Stimulated activated CD4-positive, alpha-beta T cell treated with anti-CD3 and anti-CD28 coated beads, Interleukin-15, amount 100 ng/mL, for 48 hours (primary cell): ENCODE measurements around the gene OR10K1.
"Not testable (repeated sequence)": the region's sequence is repeated elsewhere in the genome, so short reads cannot be mapped to it uniquely, and the experiment has no call there.

Experiments used
- DNase-seq, 2 donors: peaks; one replicate each; pipeline ENCODE4 v3.0.0-alpha.2; 2020; ENCODE audit warnings: low read depth in 2 of 2

Gene OR10K1

GRCh38 chr1:158461534-158461933 lies at the start of gene OR10K1:
TSS of gene OR10K1 (plus strand) at chr1:158461834. CDS start at chr1:158465562, 3,728 bp downstream.
- no peak for DNase-seq

- DNase-seq: no peak
Measured at GRCh38 chr1:158414651-158415345, 46.8 kb upstream of the OR10K1 start.

DNA sequence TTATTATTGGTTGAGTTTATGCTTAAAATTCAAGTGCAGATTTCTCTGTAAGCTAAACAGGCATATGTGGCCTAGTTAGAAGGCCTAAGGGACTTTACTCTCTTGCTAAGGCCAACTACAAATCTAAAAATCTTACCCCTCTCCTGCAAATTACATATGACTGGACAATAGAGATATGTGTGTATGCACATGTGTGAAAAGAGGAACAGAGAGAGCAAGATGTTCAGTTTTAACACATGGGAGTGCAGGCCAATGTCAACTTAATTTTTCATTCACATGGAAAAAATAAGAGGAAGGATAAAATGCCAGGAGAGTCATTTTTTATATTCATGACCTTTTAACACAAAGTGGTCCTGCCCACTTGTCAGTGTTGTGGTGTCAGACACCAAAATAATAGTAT lies 44.0 kb upstream of the OR10K1 start:
- no peak for DNase-seq

- no peak for DNase-seq
Measured at GRCh38 chr1:158422212-158422611, 39.4 kb upstream of the OR10K1 start.

DNA sequence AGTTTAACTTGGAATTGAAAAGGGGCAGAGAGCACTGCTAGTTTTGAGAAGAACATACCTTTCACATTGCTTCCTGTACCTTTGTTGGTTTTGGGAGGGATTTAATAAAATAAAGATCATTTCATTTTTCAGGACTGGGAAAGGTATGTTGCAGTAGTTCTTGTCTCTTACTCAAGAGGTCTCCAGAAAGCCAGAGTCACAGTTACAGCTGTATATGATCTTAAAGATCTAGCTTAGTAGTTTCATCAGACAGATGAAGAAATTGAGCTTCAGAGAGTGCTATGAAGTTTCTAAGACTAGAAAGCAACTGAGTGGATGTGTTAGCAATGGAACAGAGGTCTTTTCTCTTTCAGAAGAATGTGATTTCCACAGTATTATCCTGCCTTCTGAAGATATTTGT lies 36.6 kb upstream of the OR10K1 start:
- no peak for DNase-seq

- DNase-seq: no peak
Measured at GRCh38 chr1:158426137-158426536, 35.5 kb upstream of the OR10K1 start, which contains the start of gene OR10K2. TSS of gene OR10K2 (minus strand) at chr1:158426237. CDS start at chr1:158420866, 5,371 bp downstream.

GRCh38 chr1:158430163-158430562 lies 31.5 kb upstream of the OR10K1 start:
- not testable (repeated sequence) for DNase-seq

- no peak for DNase-seq
Measured at GRCh38 chr1:158434741-158435140, 26.9 kb upstream of the OR10K1 start.

DNA sequence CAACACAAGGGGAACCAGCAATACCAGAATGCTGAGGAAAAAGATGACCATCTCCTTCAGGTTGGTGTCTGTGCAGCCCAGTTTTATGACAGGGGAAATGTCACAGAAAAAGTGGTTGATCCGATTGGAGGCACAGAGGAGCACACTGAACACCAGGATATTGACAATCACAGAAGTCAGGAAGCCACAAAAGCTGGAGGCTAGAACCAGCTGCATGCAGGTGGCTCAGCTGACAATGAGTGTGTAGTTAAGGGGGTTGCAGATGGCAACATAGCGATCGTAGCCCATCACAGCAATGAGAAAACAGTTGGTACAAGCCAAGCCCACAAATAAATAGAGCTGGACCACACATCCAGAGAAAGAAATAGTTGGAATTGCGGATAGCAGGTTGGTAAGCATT lies 16.3 kb upstream of the OR10K1 start:
- DNase-seq: no peak

GRCh38 chr1:158454537-158454936 lies 7.1 kb upstream of the OR10K1 start:
- DNase-seq: no peak

GRCh38 chr1:158457246-158457645 lies 4.4 kb upstream of the OR10K1 start:
- no peak for DNase-seq

GRCh38 chr1:158458263-158458662 lies 3.4 kb upstream of the OR10K1 start:
- no peak for DNase-seq

- DNase-seq: no peak
Measured at GRCh38 chr1:158471920-158472319, 10.3 kb downstream of the OR10K1 start, which contains the start of gene OR10R2. TSS of gene OR10R2 (plus strand) at chr1:158472220. CDS start at chr1:158472326, 106 bp downstream.

GRCh38 chr1:158485455-158485854 lies 23.8 kb downstream of the OR10K1 start:
- DNase-seq: no peak

DNA sequence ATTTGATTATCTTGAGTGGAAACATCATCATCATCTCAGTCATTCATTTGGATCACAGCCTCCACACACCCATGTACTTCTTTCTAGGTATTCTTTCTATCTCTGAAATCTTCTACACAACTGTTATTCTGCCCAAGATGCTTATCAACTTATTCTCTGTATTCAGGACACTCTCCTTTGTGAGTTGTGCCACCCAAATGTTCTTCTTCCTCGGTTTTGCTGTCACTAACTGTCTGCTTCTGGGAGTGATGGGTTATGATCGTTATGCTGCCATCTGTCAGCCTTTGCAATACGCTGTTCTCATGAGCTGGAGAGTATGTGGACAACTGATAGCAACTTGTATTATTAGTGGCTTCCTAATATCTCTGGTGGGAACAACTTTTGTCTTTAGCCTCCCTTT lies 29.7 kb downstream of the OR10K1 start:
- no peak for DNase-seq

DNA sequence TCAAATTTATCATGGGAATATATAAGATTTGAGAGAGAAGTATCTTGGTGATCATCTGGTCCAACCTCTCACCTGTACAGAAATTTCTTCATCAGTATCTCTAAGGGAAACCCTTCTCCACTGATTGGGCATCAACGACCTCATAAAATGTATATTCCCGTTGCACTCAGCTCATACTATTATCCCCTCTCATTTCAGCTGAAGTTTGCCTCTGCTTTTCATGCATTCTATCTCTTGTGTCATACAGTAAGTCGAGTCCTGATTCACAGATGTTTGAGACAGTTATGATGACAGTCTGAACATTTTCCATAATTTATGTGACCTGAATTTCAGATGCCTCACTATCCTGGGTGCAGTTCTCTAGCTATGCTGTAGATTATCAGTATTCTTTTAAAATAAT lies 31.4 kb downstream of the OR10K1 start:
- no peak for DNase-seq

- no peak for DNase-seq
Measured at GRCh38 chr1:158494796-158495195, 33.2 kb downstream of the OR10K1 start.

DNA sequence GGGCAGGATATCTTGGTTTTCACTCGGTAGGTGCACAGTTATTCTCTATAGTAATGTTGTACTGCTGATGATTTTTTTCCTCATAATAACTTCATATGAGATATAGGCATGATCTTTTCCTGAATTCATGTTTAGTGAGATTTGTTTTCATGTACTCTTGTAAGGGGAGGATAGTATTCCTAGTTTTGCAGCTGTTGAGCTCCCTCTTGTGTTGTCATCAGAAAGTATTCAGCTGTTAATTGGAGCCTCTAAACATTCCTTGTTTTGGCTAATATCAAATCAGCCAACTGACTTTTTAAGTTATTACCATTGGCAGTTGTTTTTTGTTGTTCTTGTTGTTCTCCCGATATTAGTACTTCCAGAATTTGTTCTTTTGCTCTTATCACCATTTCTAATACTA lies 34.7 kb downstream of the OR10K1 start:
- DNase-seq: no peak

DNA sequence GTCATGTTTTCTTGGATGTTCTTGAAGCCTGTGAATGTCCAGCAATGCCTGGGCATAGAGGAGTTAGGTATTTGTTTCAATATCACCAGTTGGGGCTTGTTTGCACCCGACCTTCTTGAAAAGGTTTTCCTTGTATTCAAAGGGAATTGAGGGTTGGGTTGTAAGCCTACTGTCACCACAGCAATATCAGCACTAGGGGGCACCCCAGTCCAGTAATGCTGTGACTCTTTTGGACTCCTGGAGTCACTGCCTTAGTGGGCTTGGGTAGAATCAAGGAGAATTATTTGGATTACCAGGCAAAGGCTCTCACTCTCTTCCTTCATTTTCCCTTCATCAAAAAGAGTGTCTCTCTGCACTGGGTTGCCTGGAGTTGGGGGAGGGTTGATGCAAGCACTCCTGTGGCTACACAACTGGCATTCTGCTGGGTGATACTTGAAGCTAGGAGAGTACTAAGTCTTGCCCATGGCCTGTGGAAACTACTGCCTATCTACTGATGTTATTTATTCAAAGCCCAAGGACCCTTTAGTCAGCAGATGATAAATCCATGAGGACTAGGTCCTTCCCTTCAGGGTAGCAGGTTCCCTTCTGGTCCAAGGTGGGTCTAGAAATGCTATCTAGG lies 44.8 kb downstream of the OR10K1 start:
- DNase-seq: peak; percentile 2 to 32

- DNase-seq: no peak
Measured at GRCh38 chr1:158507511-158507910, 45.9 kb downstream of the OR10K1 start.

- DNase-seq: no peak
Measured at GRCh38 chr1:158509471-158510156, 48.0 kb downstream of the OR10K1 start.

GRCh38 chr1:158516966-158517365 lies 55.3 kb downstream of the OR10K1 start:
- no peak for DNase-seq
